ENCODE results near the gene PDE4B. TPM values are rescaled to one million over a fixed set of nuclear protein-coding genes. Genes with fewer than 3 reads are reported as not detected.
A peak's percentile ranks its signal among the peaks of the same experiment; 100 is the strongest.

PDE4B gene
- total RNA-seq, 1 donor from 2014 or later: 33.3 TPM

GRCh38 chr1:66286307-66286706 lies 493.6 kb downstream of the PDE4B start:
- no peak for DNase-seq

DNA sequence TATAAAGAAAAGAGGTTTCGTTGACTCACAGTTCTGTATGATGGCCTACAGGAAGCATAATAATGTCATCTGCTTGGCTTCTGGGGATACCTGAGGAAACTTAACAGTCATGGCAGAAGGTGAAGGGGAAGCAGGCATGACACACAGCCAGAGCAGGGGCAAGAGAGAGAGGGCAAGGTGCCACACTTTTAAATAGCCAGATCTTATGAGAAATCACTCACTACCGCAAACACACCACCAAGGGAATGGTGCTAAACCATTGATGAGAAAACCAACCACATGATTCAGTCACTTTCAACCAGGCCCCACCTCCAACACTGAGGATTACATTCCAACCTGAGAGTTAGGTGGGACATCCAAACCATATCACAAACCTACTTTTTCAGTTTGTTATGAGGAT lies 495.4 kb downstream of the PDE4B start:
- no peak for DNase-seq

- no peak for DNase-seq
Measured at GRCh38 chr1:66290761-66291530, 498.3 kb downstream of the PDE4B start.

GRCh38 chr1:66291531-66291864 lies 498.8 kb downstream of the PDE4B start:
- peak; percentile 62 for DNase-seq

DNA sequence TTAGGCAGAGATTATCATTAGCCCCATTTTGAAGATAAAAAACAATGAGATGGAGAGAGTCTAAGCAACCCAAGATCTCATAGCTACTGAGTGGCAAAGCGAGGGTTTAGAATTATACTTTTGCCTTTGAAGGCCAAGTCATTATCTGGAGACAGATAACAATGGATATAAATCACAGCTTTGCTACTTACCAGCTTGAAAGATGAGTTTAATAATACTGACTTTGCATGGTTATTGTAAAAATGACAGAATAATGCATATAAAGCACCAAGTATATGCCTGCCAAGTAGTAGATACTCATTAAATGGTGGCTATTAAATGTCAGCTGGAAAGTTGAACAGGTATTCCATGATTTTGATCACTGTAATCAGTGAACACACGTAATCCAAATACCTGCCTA lies 499.6 kb downstream of the PDE4B start:
- no peak for DNase-seq

DNA sequence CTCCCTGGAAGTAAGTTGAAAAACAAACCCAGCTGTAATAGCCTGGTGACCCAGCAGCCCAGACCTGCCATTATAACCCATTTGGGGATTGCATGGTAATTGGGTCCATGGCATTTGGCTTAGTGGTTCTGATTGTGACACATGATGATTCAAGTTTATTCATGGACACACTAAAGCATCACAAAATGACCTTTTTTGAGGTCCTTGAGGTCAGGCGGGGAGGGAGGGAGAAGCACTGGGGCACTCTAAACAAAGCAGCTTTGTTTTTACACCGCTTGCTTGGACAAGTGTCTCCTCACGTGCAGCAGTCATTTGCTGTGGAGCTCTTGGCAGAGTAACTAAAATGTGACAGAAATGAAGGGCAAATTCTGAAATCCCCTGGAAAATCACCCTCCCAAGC lies 500.2 kb downstream of the PDE4B start:
- DNase-seq: no peak

GRCh38 chr1:66294707-66295370 lies 502.1 kb downstream of the PDE4B start:
- peak; percentile 7 for DNase-seq

DNA sequence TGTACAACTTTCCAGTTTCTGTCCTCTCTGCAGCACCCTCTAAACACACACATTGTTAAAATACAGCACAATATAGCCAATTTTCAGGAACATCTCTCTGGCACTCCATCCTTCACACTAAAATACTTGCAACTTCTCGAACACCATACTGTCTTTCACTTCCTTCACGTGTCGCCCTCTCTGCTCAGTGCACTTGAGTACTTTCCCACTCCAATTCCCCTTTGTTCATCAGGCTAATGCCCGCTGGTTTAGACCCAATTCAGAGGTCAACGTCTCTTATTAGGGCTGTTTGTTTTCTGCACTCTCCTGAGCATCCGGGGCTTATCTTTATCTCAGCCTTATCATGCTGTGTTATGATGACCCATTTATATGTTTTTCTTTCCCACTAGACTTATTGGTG lies 503.1 kb downstream of the PDE4B start:
- DNase-seq: no peak

GRCh38 chr1:66296370-66296769 lies 503.7 kb downstream of the PDE4B start:
- no peak for DNase-seq

- peak; percentile 6 for DNase-seq
Measured at GRCh38 chr1:66296951-66297350, 504.3 kb downstream of the PDE4B start.

GRCh38 chr1:66298464-66298863 lies 505.8 kb downstream of the PDE4B start:
- no peak for DNase-seq

DNA sequence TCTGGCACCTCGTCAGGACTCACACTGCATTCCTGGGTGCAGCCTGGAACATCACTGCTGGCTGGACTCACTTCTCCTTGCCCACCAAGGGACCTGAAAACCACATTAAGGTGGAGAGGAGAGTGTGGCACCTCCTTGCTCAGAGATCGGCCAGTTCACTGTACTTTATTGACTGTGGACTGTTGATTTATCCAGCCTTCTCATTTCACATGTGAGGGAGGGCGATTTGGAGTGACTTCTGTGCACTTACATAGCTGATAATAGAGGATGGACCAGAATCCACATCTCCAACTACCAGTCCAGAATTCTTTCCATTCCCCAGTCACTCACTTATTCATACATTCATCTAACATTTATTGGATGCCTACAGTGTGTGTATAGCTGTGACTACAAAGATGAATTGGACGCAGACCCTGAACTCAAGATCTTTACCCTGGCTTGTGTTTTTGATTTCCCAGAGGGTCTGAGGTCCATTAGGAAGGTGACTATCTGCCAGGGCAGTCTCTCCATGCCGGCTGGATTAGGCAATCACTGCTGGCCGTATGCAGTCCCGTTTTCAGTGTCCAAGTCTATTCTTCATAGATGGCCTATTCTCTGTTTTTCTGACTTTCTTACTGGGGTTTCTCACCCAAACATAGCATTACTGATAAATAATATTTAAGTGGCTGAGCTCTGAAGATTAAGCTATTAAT lies 507.7 kb downstream of the PDE4B start:
- no peak for DNase-seq

DNA sequence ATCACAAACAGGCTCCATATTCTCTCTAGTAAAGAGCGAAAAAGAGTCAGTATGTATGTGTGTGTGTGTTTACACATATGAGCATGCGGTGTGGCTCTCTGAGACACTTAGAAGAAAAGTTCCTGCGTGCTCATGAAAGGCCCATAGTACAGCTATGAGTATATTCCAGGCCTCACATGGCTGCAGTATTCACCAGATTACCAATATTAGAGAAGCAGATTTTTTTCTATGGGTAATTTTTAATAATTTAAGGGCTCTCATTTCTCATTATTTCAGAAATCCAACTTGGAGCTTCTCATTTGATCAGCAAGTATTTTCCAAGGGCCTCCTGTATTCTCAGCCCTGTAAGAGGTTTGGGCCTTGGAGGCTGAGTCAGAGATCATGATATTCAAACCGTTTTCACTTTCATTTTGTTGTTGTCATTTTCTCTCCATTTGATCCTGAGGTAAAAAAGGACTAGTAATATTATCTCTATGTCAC lies 508.3 kb downstream of the PDE4B start:
- DNase-seq: no peak

DNA sequence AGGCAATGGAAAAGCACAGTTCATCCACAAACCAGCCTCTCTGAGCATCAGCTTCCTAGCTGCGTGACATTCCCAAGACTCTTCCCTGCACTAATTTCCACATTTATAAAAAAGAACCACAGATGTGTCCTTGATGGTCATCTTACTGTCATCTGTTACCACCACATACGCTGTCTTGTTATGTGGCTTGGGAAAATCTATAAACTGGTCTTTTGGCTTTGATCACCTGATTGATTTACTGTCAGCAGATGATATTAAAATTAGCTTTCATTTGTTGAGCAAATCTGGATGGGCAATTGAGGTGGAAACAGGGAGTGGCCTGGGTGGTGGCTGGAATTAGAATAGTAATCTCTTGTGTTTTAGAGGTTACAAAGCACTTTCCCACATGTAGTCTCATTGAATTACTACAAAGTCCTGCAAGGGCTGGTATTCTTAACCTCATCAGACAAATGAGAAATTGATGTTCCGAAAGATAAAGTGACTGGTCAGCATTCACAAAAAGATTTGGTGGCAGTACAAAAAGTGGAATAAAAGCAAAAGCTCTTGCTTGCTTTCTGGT lies 509.6 kb downstream of the PDE4B start:
- no peak for DNase-seq

DNA sequence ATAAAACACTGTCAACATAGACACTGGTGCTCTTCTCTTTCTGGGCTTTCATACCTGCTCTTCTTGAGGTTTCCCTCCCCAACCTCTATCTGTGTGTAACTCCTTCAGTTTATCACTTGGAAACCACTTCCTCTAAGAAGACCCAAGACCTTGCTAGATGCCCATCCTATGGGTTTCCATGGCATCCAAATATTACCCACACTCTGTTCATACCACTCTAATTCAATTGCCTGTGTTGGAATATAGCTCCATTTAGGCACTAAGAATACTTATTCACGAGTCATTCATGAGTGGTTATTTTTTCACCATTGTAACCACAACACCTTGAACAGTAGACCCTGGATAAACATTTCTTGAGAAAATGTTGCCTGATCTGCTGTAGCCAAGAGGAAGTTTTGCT lies 510.1 kb downstream of the PDE4B start:
- no peak for DNase-seq

DNA sequence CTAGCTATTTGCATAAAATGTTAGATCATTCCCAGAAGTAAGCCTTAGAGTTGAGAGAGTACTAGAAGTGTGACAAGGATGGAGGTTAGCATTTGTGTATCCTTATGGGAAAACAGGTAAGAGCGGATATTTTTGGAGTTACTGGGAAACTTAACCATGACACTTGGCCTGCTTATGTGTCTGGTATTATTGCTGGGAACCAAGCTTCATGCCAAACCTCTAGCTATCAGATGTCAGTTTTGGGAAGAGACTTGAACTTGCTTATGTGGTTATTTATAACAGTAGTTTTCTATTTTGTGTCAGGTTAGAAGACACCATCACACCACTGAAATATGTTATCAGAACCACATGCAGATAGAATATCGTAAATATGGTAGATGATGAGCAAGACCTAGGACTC lies 511.0 kb downstream of the PDE4B start:
- no peak for DNase-seq

GRCh38 chr1:66304128-66304527 lies 511.4 kb downstream of the PDE4B start:
- no peak for DNase-seq

DNA sequence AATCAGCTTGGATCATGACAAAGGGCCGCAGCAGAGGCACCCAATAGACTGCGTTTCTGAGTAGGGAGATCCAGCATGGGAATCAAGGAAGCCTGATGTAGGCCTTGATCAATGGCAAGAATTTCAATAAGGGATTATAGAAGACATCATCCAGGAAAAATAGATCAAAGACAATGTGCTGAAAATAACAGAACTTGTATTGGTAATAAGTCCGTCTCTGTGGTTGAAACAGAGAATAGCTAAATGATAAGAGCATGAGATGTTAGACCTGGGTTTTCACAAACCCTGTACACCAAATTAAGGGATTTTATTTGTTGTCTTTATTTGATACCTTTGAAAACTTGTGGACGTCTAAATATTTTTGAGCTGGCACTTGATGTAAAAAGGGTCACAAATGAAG lies 513.2 kb downstream of the PDE4B start:
- DNase-seq: no peak

- DNase-seq: no peak
Measured at GRCh38 chr1:66309006-66309741, 516.5 kb downstream of the PDE4B start.

DNA sequence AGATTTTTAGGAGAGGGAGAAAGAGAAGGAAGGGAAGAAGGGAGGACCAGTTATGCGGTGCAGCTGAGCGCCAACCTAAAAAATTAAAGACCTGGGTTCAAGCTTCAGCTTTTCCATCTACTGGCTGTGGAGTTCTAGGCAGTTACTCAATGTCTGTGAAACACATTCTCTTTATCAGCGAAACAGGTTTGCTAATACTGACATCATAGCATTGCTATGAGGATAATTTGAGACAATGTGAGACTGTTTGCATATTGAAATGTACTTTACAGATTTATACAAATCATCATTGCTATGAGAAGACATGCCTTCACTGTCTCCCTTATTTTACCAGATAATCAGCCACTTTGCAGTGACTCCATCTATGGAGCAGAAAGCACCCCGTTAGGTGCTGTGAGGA lies 518.4 kb downstream of the PDE4B start:
- DNase-seq: peak; percentile 22

- DNase-seq: no peak
Measured at GRCh38 chr1:66311628-66312027, 518.9 kb downstream of the PDE4B start.

- DNase-seq: peak; percentile 73
Measured at GRCh38 chr1:66312271-66312990, 519.7 kb downstream of the PDE4B start.
